ENCODE measurements around the gene LDLRAD3. TPM values are rescaled to one million over a fixed set of nuclear protein-coding genes. Genes with fewer than 3 reads are reported as not detected.

Gene LDLRAD3
- total RNA-seq, 1 experiment from 2014 or later: 28.1 TPM

DNA sequence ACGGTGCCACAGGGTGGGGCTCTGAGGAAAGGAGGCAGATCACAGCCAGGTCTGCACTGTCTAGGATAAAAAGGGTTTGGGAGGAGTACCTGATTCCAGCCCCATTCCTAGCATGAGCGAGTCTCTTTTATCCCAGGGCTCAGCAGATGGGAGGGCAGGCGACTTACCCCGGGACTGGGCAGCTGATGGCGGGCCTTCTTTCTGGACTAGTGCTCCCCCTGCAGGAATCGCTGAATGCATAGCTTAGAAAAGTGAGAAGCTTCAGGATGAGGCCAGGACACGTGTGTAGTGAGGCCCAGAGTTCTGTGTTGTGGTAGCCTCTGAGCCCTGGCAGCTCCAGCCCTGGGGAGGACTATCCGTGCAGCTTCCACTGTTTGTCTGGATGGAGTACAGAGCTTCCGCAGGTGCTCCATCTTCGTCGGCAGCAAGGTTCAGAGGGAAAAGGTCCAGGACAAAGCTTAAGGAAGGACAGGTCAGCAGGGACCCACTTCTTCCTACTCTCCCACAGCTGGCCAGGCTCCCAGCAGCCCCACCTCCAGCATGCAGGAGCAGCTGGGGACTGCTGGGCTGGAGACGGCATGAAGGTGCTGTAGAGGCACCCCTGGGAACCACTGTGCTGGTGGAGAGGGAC lies 315.0 kb downstream of the LDLRAD3 start:
- CTCF ChIA-PET: interaction anchor here (0.5 to 2.7 kb wide), 8 partner anchors 25 to 1159 kb away, joined by 3 to 32 read pairs (median 4); no protein-coding TSS in a partner anchor
- Histone ChIP-seq H3K27ac (ENCODE audit: low read length) (0 out of 2 replicates have a peak overlapping the region, but pooled peaks have one; percentile 29), H3K4me1 (ENCODE audit: control insufficient read depth, insufficient read depth, low read length) (no peaks in the 10 kb centered on the region), H3K27me3 (ENCODE audit: control insufficient read depth, insufficient read depth, low read length) (no peaks in the 10 kb centered on the region), H3K4me3 (ENCODE audit: low read depth in 2 of 2, low read length in 2 of 2) (no peak overlapping the region), H3K36me3 (ENCODE audit: control insufficient read depth, insufficient read depth, low read length) (no peaks in the 10 kb centered on the region), H3K9me3 (ENCODE audit: control insufficient read depth, insufficient read depth, low read depth, low read length) (no peaks in the 10 kb centered on the region)
- BruUV-seq (replicated peaks): no TSS peak
- in situ Hi-C loops (cut with HindIII; ENCODE audit: low pct_unique_long_range_greater_than_20kb, low sequenced_read_pairs) (no loop called here), intact Hi-C loops (cut with micrococcal nuclease; ENCODE audit: unreplicated experiment) (loop anchor here (10.0 kb wide), 1 partner anchor 104 kb away; no protein-coding TSS in a partner anchor)
- no peak for TF ChIP-seq TCF7L2 (IDR thresholded peaks at IDR 0.05; ENCODE audit: low read depth, low read length)
- TF ChIP-seq, protein P1, sequence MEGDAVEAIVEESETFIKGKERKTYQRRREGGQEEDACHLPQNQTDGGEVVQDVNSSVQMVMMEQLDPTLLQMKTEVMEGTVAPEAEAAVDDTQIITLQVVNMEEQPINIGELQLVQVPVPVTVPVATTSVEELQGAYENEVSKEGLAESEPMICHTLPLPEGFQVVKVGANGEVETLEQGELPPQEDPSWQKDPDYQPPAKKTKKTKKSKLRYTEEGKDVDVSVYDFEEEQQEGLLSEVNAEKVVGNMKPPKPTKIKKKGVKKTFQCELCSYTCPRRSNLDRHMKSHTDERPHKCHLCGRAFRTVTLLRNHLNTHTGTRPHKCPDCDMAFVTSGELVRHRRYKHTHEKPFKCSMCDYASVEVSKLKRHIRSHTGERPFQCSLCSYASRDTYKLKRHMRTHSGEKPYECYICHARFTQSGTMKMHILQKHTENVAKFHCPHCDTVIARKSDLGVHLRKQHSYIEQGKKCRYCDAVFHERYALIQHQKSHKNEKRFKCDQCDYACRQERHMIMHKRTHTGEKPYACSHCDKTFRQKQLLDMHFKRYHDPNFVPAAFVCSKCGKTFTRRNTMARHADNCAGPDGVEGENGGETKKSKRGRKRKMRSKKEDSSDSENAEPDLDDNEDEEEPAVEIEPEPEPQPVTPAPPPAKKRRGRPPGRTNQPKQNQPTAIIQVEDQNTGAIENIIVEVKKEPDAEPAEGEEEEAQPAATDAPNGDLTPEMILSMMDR (IDR thresholded peaks at IDR 0.05): peak; percentile 87
- POLR2A ChIA-PET: no interaction called here
- peak; percentile 94 for ATAC-seq
- peak; percentile 27 for DNase-seq (ENCODE audit: low read depth, low spot score)

DNA sequence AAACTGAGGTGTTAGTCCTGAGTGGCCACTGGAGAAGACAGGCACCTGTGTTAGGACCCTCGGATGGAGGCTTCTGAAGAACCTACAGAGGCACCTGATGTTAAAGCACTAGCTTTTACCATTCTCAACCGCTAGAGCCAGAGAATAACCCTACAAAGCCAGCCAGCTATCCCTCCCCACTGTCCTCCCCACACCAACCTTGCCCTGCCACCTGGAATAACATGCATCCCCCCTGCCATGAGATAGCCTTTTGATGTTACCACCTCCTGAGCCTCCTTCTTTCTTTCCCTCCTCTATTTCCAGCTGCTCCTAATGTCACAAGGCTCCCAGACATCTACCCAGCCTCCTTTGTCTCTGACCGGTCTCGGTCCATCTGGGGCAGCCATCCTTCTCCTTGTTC lies 317.2 kb downstream of the LDLRAD3 start:
- ChIA-PET CTCF (interaction anchor here (1.0 kb wide), 1 partner anchor 439 kb away, joined by 3 read pairs; no protein-coding TSS in a partner anchor), POLR2A (no interaction called here)
- no peak for DNase-seq (ENCODE audit: low read depth, low spot score)
- H3K36me3 ChIP-seq (ENCODE audit: control insufficient read depth, insufficient read depth, low read length): no peaks in the 10 kb centered on the region
- in situ Hi-C loops (cut with HindIII; ENCODE audit: low pct_unique_long_range_greater_than_20kb, low sequenced_read_pairs) (no loop called here), intact Hi-C loops (cut with micrococcal nuclease; ENCODE audit: unreplicated experiment) (no loop called here)
- no peaks in the 10 kb centered on the region for H3K4me1 ChIP-seq (ENCODE audit: control insufficient read depth, insufficient read depth, low read length)
- no peak overlapping the region for H3K4me3 ChIP-seq (ENCODE audit: low read depth in 2 of 2, low read length in 2 of 2)
- H3K27me3 ChIP-seq (ENCODE audit: control insufficient read depth, insufficient read depth, low read length): no peaks in the 10 kb centered on the region
- TF ChIP-seq POLR2AphosphoS5 (IDR thresholded peaks at IDR 0.05; ENCODE audit: low read depth, low read length) (no peak), TCF7L2 (IDR thresholded peaks at IDR 0.05; ENCODE audit: low read depth, low read length) (no peak), SIN3A (IDR thresholded peaks at IDR 0.05; ENCODE audit: borderline replicate concordance, insufficient read depth, low read depth, low read length) (no peak)
- TF ChIP-seq, protein P1 (IDR thresholded peaks at IDR 0.05): no peak
- TF ChIP-seq, protein P2, sequence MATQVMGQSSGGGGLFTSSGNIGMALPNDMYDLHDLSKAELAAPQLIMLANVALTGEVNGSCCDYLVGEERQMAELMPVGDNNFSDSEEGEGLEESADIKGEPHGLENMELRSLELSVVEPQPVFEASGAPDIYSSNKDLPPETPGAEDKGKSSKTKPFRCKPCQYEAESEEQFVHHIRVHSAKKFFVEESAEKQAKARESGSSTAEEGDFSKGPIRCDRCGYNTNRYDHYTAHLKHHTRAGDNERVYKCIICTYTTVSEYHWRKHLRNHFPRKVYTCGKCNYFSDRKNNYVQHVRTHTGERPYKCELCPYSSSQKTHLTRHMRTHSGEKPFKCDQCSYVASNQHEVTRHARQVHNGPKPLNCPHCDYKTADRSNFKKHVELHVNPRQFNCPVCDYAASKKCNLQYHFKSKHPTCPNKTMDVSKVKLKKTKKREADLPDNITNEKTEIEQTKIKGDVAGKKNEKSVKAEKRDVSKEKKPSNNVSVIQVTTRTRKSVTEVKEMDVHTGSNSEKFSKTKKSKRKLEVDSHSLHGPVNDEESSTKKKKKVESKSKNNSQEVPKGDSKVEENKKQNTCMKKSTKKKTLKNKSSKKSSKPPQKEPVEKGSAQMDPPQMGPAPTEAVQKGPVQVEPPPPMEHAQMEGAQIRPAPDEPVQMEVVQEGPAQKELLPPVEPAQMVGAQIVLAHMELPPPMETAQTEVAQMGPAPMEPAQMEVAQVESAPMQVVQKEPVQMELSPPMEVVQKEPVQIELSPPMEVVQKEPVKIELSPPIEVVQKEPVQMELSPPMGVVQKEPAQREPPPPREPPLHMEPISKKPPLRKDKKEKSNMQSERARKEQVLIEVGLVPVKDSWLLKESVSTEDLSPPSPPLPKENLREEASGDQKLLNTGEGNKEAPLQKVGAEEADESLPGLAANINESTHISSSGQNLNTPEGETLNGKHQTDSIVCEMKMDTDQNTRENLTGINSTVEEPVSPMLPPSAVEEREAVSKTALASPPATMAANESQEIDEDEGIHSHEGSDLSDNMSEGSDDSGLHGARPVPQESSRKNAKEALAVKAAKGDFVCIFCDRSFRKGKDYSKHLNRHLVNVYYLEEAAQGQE (IDR thresholded peaks at IDR 0.05; ENCODE audit: insufficient read depth in 1 of 2, low read depth in 2 of 2, low read length in 1 of 2): no peak
- BruUV-seq (replicated peaks): no TSS peak
- no peaks in the 10 kb centered on the region for H3K9me3 ChIP-seq (ENCODE audit: control insufficient read depth, insufficient read depth, low read depth, low read length)
- no peak for ATAC-seq
- H3K27ac ChIP-seq (ENCODE audit: low read length): no peak overlapping the region

Data from Panc1 (cell line).